ENCODE results near the gene SLC24A5. TPM values are rescaled to one million over a fixed set of nuclear protein-coding genes. Genes with fewer than 3 reads are reported as not detected.

The SLC24A5 gene
- total and polyA plus RNA-seq, 9 of the 15 experiments (the other 6 are each of a cell fraction or from before 2014, with no cell fraction given) = not detected

GRCh38 chr15:48191574-48192225, 70.9 kb downstream of the SLC24A5 start, which contains the start of gene CTXN2:
Gene CTXN2, plus strand, starts transcription at chr15:48191665. Its CDS starts 9,636 bp downstream, at chr15:48201301.
- no TSS peak for BruUV-seq (replicated peaks)
- Histone ChIP-seq H3K9me1 (ENCODE audit: control insufficient read depth, insufficient read depth, low read length) (no peaks in the 10 kb centered on the region), H3K27me3 (ENCODE audit: control insufficient read depth in 2 of 2, insufficient read depth in 2 of 2, low read length in 2 of 2) (no peaks in the 10 kb centered on the region), H3K9ac (ENCODE audit: insufficient read depth in 1 of 2, low read depth in 2 of 2, low read length in 2 of 2) (no peak within 1 kb of the TSS), H4K20me1 (replicated peaks; ENCODE audit: control insufficient read depth, insufficient read depth, low read length) (no peaks in the 10 kb centered on the region), H3K27ac (ENCODE audit: extremely low read depth, low read depth, low read length) (no peak within 1 kb of the TSS), H3K4me2 (ENCODE audit: insufficient read depth, low read length) (no peak within 1 kb of the TSS), H3K79me2 (ENCODE audit: control insufficient read depth, insufficient read depth, low read length) (no peaks in the 10 kb centered on the region), H3K4me3 (no peak within 1 kb of the TSS), H3K4me1 (replicated peaks in 1 of 2; ENCODE audit: control insufficient read depth in 2 of 2, insufficient read depth in 2 of 2, low read length in 2 of 2) (no peaks in the 10 kb centered on the region), H3K36me3 (ENCODE audit: control insufficient read depth, insufficient read depth, low read length) (no peaks in the 10 kb centered on the region), H2AFZ (ENCODE audit: low read depth, low read length) (no peak within 1 kb of the TSS), H3K9me3 (replicated peaks; ENCODE audit: control insufficient read depth, insufficient read depth, low read depth, low read length) (no peaks in the 10 kb centered on the region)
- TF ChIP-seq THRAP3 (IDR thresholded peaks at IDR 0.05; ENCODE audit: borderline replicate concordance) = no peak
- TF ChIP-seq RFX1 (IDR thresholded peaks at IDR 0.05) = peak; percentile 16; the same call in 1 of the 2 replicates
- CTCF ChIA-PET (ENCODE audit: low intra/inter-chr PET ratio) = no interaction called here
- POLR2A ChIA-PET = no interaction called here
- no peak for DNase-seq (ENCODE audit: extremely low read depth in 1 of 4, low spot score in 3 of 4)
- FAIRE-seq = no peak
- intact Hi-C loops (cut with micrococcal nuclease) (no loop called here), in situ Hi-C loops (cut with MboI) (no loop called here)
- no peak for ATAC-seq
- WGBS (ENCODE audit: insufficient coverage, low coverage, missing lambda C conversion rate) = 2% methylated on average over 31 of the region's 31 CpGs

Other genes starting within 250 kb of the SLC24A5 start
- gene MYEF2, start 57.3 kb downstream of the SLC24A5 start, total RNA-seq (2014; rRNA removed) = 0.08 and 0.09 TPM in 2 replicates
- gene MYEF2, start 57.3 kb downstream of the SLC24A5 start, total RNA-seq (2014; rRNA removed; fragmentation: Illumina TruSeq; extraction: Trizol) = 0.25 and 0.32 TPM in 2 replicates
- gene MYEF2, start 57.3 kb downstream of the SLC24A5 start, total RNA-seq (2015; rRNA removed; fragmentation: Illumina TruSeq; extraction: Trizol) = 0.04 and 0.36 TPM in 2 replicates
- 0.29 and 0.65 TPM in 2 replicates for gene MYEF2, start 57.3 kb downstream of the SLC24A5 start, total RNA-seq (2021)
- 0.03 and 0.18 TPM in 2 replicates for gene MYEF2, start 57.3 kb downstream of the SLC24A5 start, polyA plus RNA-seq (2011; rRNA removed)
- gene MYEF2, start 57.3 kb downstream of the SLC24A5 start, polyA plus RNA-seq (2014; fragmentation: Illumina TruSeq; extraction: Trizol) = 0.19 TPM in 1 of 2 replicates, not detected in the other
- gene MYEF2, start 57.3 kb downstream of the SLC24A5 start, polyA plus RNA-seq (2014; fragmentation: Nextera tagmentation; extraction: Ambion mirVana) = under 1 TPM; 0.03 to 0.06 TPM
- 0.82 TPM in 1 of 2 replicates, not detected in the other for gene MYEF2, start 57.3 kb downstream of the SLC24A5 start, polyA plus RNA-seq (2014; rRNA removed)
- gene CTXN2, start 70.7 kb downstream of the SLC24A5 start, total RNA-seq (2014; rRNA removed) = not detected in 2 replicates
- gene CTXN2, start 70.7 kb downstream of the SLC24A5 start, total RNA-seq (2014; rRNA removed; fragmentation: Illumina TruSeq; extraction: Trizol) = not detected in 2 replicates
- gene CTXN2, start 70.7 kb downstream of the SLC24A5 start, total RNA-seq (2015; rRNA removed; fragmentation: Illumina TruSeq; extraction: Trizol) = not detected in 2 replicates
- gene CTXN2, start 70.7 kb downstream of the SLC24A5 start, total RNA-seq (2021) = not detected in 2 replicates
- not detected in 2 replicates for gene CTXN2, start 70.7 kb downstream of the SLC24A5 start, polyA plus RNA-seq (2011; rRNA removed)
- not detected in 2 replicates for gene CTXN2, start 70.7 kb downstream of the SLC24A5 start, polyA plus RNA-seq (2014; fragmentation: Illumina TruSeq; extraction: Trizol)
- not detected for gene CTXN2, start 70.7 kb downstream of the SLC24A5 start, polyA plus RNA-seq (2014; fragmentation: Nextera tagmentation; extraction: Ambion mirVana)
- gene CTXN2, start 70.7 kb downstream of the SLC24A5 start, polyA plus RNA-seq (2014; rRNA removed) = not detected in 2 replicates
- gene SLC12A1, start 85.3 kb downstream of the SLC24A5 start, total RNA-seq (2014; rRNA removed) = not detected in 2 replicates
- not detected in 2 replicates for gene SLC12A1, start 85.3 kb downstream of the SLC24A5 start, total RNA-seq (2014; rRNA removed; fragmentation: Illumina TruSeq; extraction: Trizol)
- gene SLC12A1, start 85.3 kb downstream of the SLC24A5 start, total RNA-seq (2015; rRNA removed; fragmentation: Illumina TruSeq; extraction: Trizol) = not detected in 2 replicates
- gene SLC12A1, start 85.3 kb downstream of the SLC24A5 start, total RNA-seq (2021) = not detected in 2 replicates
- not detected in 2 replicates for gene SLC12A1, start 85.3 kb downstream of the SLC24A5 start, polyA plus RNA-seq (2011; rRNA removed)
- not detected in 2 replicates for gene SLC12A1, start 85.3 kb downstream of the SLC24A5 start, polyA plus RNA-seq (2014; fragmentation: Illumina TruSeq; extraction: Trizol)
- not detected for gene SLC12A1, start 85.3 kb downstream of the SLC24A5 start, polyA plus RNA-seq (2014; fragmentation: Nextera tagmentation; extraction: Ambion mirVana)
- not detected in 2 replicates for gene SLC12A1, start 85.3 kb downstream of the SLC24A5 start, polyA plus RNA-seq (2014; rRNA removed)
- 93.1 and 104 TPM in 2 replicates for gene DUT, start 210.4 kb downstream of the SLC24A5 start, total RNA-seq (2014; rRNA removed)
- 96.7 and 126 TPM in 2 replicates for gene DUT, start 210.4 kb downstream of the SLC24A5 start, total RNA-seq (2014; rRNA removed; fragmentation: Illumina TruSeq; extraction: Trizol)
- gene DUT, start 210.4 kb downstream of the SLC24A5 start, total RNA-seq (2015; rRNA removed; fragmentation: Illumina TruSeq; extraction: Trizol) = 76.0 and 81.4 TPM in 2 replicates
- gene DUT, start 210.4 kb downstream of the SLC24A5 start, total RNA-seq (2021) = 235 TPM in 2 replicates
- gene DUT, start 210.4 kb downstream of the SLC24A5 start, polyA plus RNA-seq (2011; rRNA removed) = 73.2 and 94.9 TPM in 2 replicates
- gene DUT, start 210.4 kb downstream of the SLC24A5 start, polyA plus RNA-seq (2014; fragmentation: Illumina TruSeq; extraction: Trizol) = 111 and 112 TPM in 2 replicates
- gene DUT, start 210.4 kb downstream of the SLC24A5 start, polyA plus RNA-seq (2014; fragmentation: Nextera tagmentation; extraction: Ambion mirVana) = 10 to 100 TPM; 13.9 to 16.7 TPM
- gene DUT, start 210.4 kb downstream of the SLC24A5 start, polyA plus RNA-seq (2014; rRNA removed) = 124 and 139 TPM in 2 replicates

Measured in K562 (cell line).